SK-N-SH (cell line): ENCODE data around the gene PTCSC3. TPM values are rescaled to one million over a fixed set of nuclear protein-coding genes. Genes with fewer than 3 reads are reported as not detected.

Source experiments
- CTCF ChIA-PET: fragments of 300-600, 350-600 bp; formaldehyde crosslinking; extraction: SDS; loops from one replicate; lab custom pipeline; 2021; lab: Yijun Ruan, JAX
- POLR2A ChIA-PET: fragments of 350-600 bp; sonication (Branson Sonifier 250); formaldehyde crosslinking; extraction: SDS; loops from one replicate; lab custom pipeline; 2020; ENCODE audit warnings: antibody characterized with exemption, inconsistent platforms; lab: Yijun Ruan, JAX
- DNase-seq: peaks from one replicate; pipeline ENCODE4 v3.0.0; 2012
- H2AFZ ChIP-seq: fragments of 200-600 bp; sonication (generic); 2 replicates; pipeline ENCODE4 v1.8.1; 2016; ENCODE audit warnings: antibody characterized with exemption, mild to moderate bottlenecking, low read depth
- H3F3A ChIP-seq: fragments of 200-600 bp; sonication (generic); replicated peaks from 2 replicates; pipeline ENCODE3; 2016; ENCODE audit warnings: antibody characterized with exemption, mild to moderate bottlenecking; ENCODE audit not compliant: insufficient read depth
- H3K27ac ChIP-seq, 2 experiments: fragments of 200-500 bp in 1 of 2; fragments of 200-600 bp in 1 of 2; sonication (Bioruptor generic) in 1 of 2; sonication (generic), shearing (Covaris generic) in 1 of 2; 2 replicates each; pipeline versions ENCODE4 v1.5.1 to v1.6.1; 2014 to 2016; ENCODE audit warnings: low read depth in 2 of 2, inconsistent platforms in 1 of 2, low read length in 1 of 2, mild to moderate bottlenecking in 1 of 2, mixed read lengths in 1 of 2
- H3K27me3 ChIP-seq: fragments of 200-600 bp; sonication (generic), shearing (Covaris generic); 2 replicates; pipeline ENCODE4 v1.6.1; 2016; ENCODE audit warnings: mixed run types; ENCODE audit not compliant: insufficient read depth
- H3K36me3 ChIP-seq, 2 experiments: fragments of 200-500 bp in 1 of 2; fragments of 200-600 bp in 1 of 2; sonication (Bioruptor generic) in 1 of 2; sonication (generic) in 1 of 2; replicated peaks in 1 of 2; 2 replicates each; pipeline versions ENCODE3 to v1.5.1; 2014 to 2016; ENCODE audit warnings: low read length in 1 of 2, mild to moderate bottlenecking in 1 of 2; ENCODE audit not compliant: insufficient read depth in 2 of 2, control insufficient read depth in 1 of 2
- H3K4me1 ChIP-seq, 2 experiments: fragments of 200-500 bp in 1 of 2; fragments of 200-600 bp in 1 of 2; sonication (Bioruptor generic) in 1 of 2; sonication (generic), shearing (Covaris generic) in 1 of 2; 2 replicates each; pipeline versions ENCODE4 v1.5.1 to v1.6.1; 2014 to 2016; ENCODE audit warnings: low read depth in 1 of 2, low read length in 1 of 2, mixed run types in 1 of 2; ENCODE audit not compliant: insufficient read depth in 2 of 2, control insufficient read depth in 1 of 2
- H3K4me2 ChIP-seq: fragments of 200-600 bp; sonication (generic), shearing (Covaris generic); 2 replicates; pipeline ENCODE4 v1.6.1; 2017; ENCODE audit warnings: mixed run types
- H3K4me3 ChIP-seq, 2 experiments: fragments of 200-500 bp in 1 of 2; fragments of 200-600 bp in 1 of 2; sonication (Bioruptor generic) in 1 of 2; sonication (generic), shearing (Covaris generic) in 1 of 2; 2 replicates each; pipeline versions ENCODE4 v1.5.1 to v1.8.1; 2014 to 2016; ENCODE audit warnings: low read depth in 2 of 2, inconsistent platforms in 1 of 2, low read length in 1 of 2, mild to moderate bottlenecking in 1 of 2, mixed read lengths in 1 of 2, moderate library complexity in 1 of 2
- H3K79me2 ChIP-seq: fragments of 200-600 bp; sonication (generic); 2 replicates; pipeline ENCODE4 v1.8.1; 2017; ENCODE audit warnings: mild to moderate bottlenecking; ENCODE audit not compliant: insufficient read depth
- H3K9ac ChIP-seq: fragments of 200-600 bp; sonication (generic); 2 replicates; pipeline ENCODE4 v1.6.1; 2017; ENCODE audit warnings: mixed run types
- H3K9me2 ChIP-seq: fragments of 200-600 bp; sonication (generic); 2 replicates; pipeline ENCODE4 v1.6.1; 2017; ENCODE audit warnings: mixed run types
- H3K9me3 ChIP-seq: fragments of 200-600 bp; sonication (generic); 2 replicates; pipeline ENCODE4 v1.6.1; 2017; ENCODE audit warnings: mixed run types, mild to moderate bottlenecking, moderate library complexity
- H4K20me1 ChIP-seq: fragments of 200-600 bp; sonication (generic); 2 replicates; pipeline ENCODE4 v1.6.1; 2017; ENCODE audit warnings: mild to moderate bottlenecking, mixed run types; ENCODE audit not compliant: insufficient read depth
- CTCF ChIP-seq: fragments of 200-600 bp; sonication (generic); IDR thresholded peaks from 2 replicates; pipeline ENCODE4 v1.6.1; 2017; ENCODE audit warnings: antibody characterized with exemption, mild to moderate bottlenecking, moderate library complexity
- EZH2phosphoT487 ChIP-seq: fragments of 200-600 bp; sonication (generic); IDR thresholded peaks from 2 replicates; pipeline ENCODE4 v1.6.1; 2017; ENCODE audit warnings: low read depth, mixed run types, mild to moderate bottlenecking, antibody characterized with exemption, moderate library complexity, borderline replicate concordance
- GABPA ChIP-seq: IDR thresholded peaks from 2 replicates; pipeline ENCODE4 v1.4.0; 2012; ENCODE audit warnings: low read depth, mild to moderate bottlenecking
- GATA2 ChIP-seq: sonication (generic); formaldehyde crosslinking; IDR thresholded peaks from 2 replicates; pipeline ENCODE4 v1.5.0; 2020; ENCODE audit warnings: mild to moderate bottlenecking, missing genetic modification reagents
- IRF3 ChIP-seq: fragments of 150-350 bp; IDR thresholded peaks from 2 replicates; pipeline ENCODE4 v1.6.1; 2016; ENCODE audit warnings: mild to moderate bottlenecking, low read depth, low read length
- JUND ChIP-seq: IDR thresholded peaks from 2 replicates; pipeline ENCODE4 v1.4.0; 2012
- MEF2A ChIP-seq: IDR thresholded peaks from 2 replicates; pipeline ENCODE4 v1.4.0; 2012; ENCODE audit warnings: low read depth, borderline replicate concordance
- NRF1 ChIP-seq: IDR thresholded peaks from 2 replicates; pipeline ENCODE4 v1.6.1; 2012; ENCODE audit warnings: low read depth, mild to moderate bottlenecking, low read length
- PBX3 ChIP-seq: IDR thresholded peaks from 2 replicates; pipeline ENCODE4; 2012
- RAD21 ChIP-seq: IDR thresholded peaks from 2 replicates; pipeline ENCODE4 v1.6.1; 2012; ENCODE audit warnings: mild to moderate bottlenecking, low read length
- REST ChIP-seq: IDR thresholded peaks from 2 replicates; pipeline ENCODE4 v1.6.1; 2012; ENCODE audit warnings: mild to moderate bottlenecking, low read depth, low read length, moderate library complexity
- RFX5 ChIP-seq: IDR thresholded peaks from 2 replicates; pipeline ENCODE4 v1.6.1; 2012; ENCODE audit warnings: mild to moderate bottlenecking, improper control_type of control experiment, low read length
- RXRA ChIP-seq: IDR thresholded peaks from 2 replicates; pipeline ENCODE4 v1.4.0; 2012; ENCODE audit warnings: low read depth, mild to moderate bottlenecking, borderline replicate concordance
- SIN3A ChIP-seq: IDR thresholded peaks from 2 replicates; pipeline ENCODE4 v1.6.1; 2012; ENCODE audit warnings: low read depth, mild to moderate bottlenecking, low read length, moderate library complexity, borderline replicate concordance
- TCF12 ChIP-seq: IDR thresholded peaks from 2 replicates; pipeline ENCODE4 v1.4.0; 2012
- TEAD4 ChIP-seq: IDR thresholded peaks from 2 replicates; pipeline ENCODE4 v1.4.0; 2012; ENCODE audit warnings: mild to moderate bottlenecking, borderline replicate concordance; ENCODE audit not compliant: insufficient read depth
- USF1 ChIP-seq: IDR thresholded peaks from 2 replicates; pipeline ENCODE4 v1.4.0; 2012; ENCODE audit warnings: low read depth, borderline replicate concordance
- YY1 ChIP-seq: IDR thresholded peaks from 2 replicates; pipeline ENCODE4 v1.4.0; 2012; ENCODE audit warnings: low read depth, mild to moderate bottlenecking
- WGBS: methylation state at CpG from one replicate; pipeline ENCODE4 v1.1.6; 2017; ENCODE audit warnings: low lambda C conversion rate; 5-methylcytosine and 5-hydroxymethylcytosine counted together
- polyA plus RNA-seq, 3 experiments: library from polyadenylated mRNA; depleted of rRNA; stranded (reverse); fragments of >200 nt; gene quantifications; 2 replicates each; pipeline ENCODE4 v1.2.3, GENCODE V29; 2012

The PTCSC3 gene
- polyA plus RNA-seq, 1 of the 3 experiments (the other 2 are of a cell fraction), result not detected

- no peak overlapping the region for H2AFZ ChIP-seq
- no peaks in the 10 kb centered on the region for H3K4me1 ChIP-seq
- no peaks in the 10 kb centered on the region for H3K9me2 ChIP-seq
- no peak for TF ChIP-seq TEAD4
- TF ChIP-seq RXRA, result no peak
- no peak for TF ChIP-seq RAD21
- no peak for TF ChIP-seq IRF3
- no peak for TF ChIP-seq NRF1
- no peak for TF ChIP-seq JUND
- TF ChIP-seq MEF2A, result no peak
- WGBS, result 5% methylated on average over 2 of the region's 2 CpGs
- H3K36me3 ChIP-seq, result no peaks in the 10 kb centered on the region
- no peak for DNase-seq
- H3K9ac ChIP-seq, result no peak overlapping the region
- H3K27ac ChIP-seq, result no peak overlapping the region
- peaks cover 27% of the 10 kb centered on the region for H3K27me3 ChIP-seq
- H3K4me3 ChIP-seq, result no peak overlapping the region
- H3K9me3 ChIP-seq, result no peaks in the 10 kb centered on the region
- H3F3A ChIP-seq, result no peaks in the 10 kb centered on the region
- ChIA-PET CTCF (no interaction called here), POLR2A (no interaction called here)
- H3K79me2 ChIP-seq, result no peaks in the 10 kb centered on the region
- H4K20me1 ChIP-seq, result no peaks in the 10 kb centered on the region
- no peak overlapping the region for H3K4me2 ChIP-seq
Measured at GRCh38 chr14:36221112-36221511, 44.6 kb upstream of the PTCSC3 start.

GRCh38 chr14:36217732-36218131 is 41.2 kb upstream of the PTCSC3 start:
- no peaks in the 10 kb centered on the region for H3K9me2 ChIP-seq
- no peak overlapping the region for H3K9ac ChIP-seq
- peaks cover 16% of the 10 kb centered on the region; the same call in 1 of the 2 replicates for H3K27me3 ChIP-seq
- H3K4me2 ChIP-seq, result no peak overlapping the region
- no peaks in the 10 kb centered on the region for H3F3A ChIP-seq
- DNase-seq, result no peak
- H3K27ac ChIP-seq, result no peak overlapping the region
- H3K4me1 ChIP-seq, result no peaks in the 10 kb centered on the region
- H3K79me2 ChIP-seq, result no peaks in the 10 kb centered on the region
- H3K9me3 ChIP-seq, result no peaks in the 10 kb centered on the region
- H4K20me1 ChIP-seq, result no peaks in the 10 kb centered on the region
- ChIA-PET CTCF (no interaction called here), POLR2A (no interaction called here)
- no peak overlapping the region for H2AFZ ChIP-seq
- 0% methylated on average over 2 of the region's 2 CpGs for WGBS
- TF ChIP-seq PBX3 (no peak), TCF12 (no peak), USF1 (no peak), YY1 (no peak), SIN3A (no peak), NRF1 (no peak), GATA2 (CRISPR knock-in tag) (no peak), RFX5 (no peak), CTCF (no peak), JUND (no peak), REST (no peak), EZH2phosphoT487 (no peak), GABPA (no peak)
- H3K4me3 ChIP-seq, result no peak overlapping the region
- H3K36me3 ChIP-seq, result no peaks in the 10 kb centered on the region
